HFF-Myc (cell line): ENCODE measurements around the gene TXNDC8.

ENCODE experiments used
- DNase-seq: peaks from one replicate; pipeline ENCODE4 v3.0.0-alpha.2; 2011; ENCODE audit warnings: low read depth; ENCODE audit errors: extremely low read depth
- H3K4me3 ChIP-seq: replicated peaks from 2 replicates; pipeline ENCODE4 v1.5.1; 2011; ENCODE audit warnings: low read depth, mild to moderate bottlenecking, control low read depth, low read length
- TF ChIP-seq, protein P1 (sequence below): IDR thresholded peaks from 2 replicates; pipeline ENCODE4 v1.5.1; 2012; ENCODE audit warnings: mild to moderate bottlenecking, low read depth, low read length, control low read depth; ENCODE audit errors: missing control alignments

TXNDC8 gene

DNA sequence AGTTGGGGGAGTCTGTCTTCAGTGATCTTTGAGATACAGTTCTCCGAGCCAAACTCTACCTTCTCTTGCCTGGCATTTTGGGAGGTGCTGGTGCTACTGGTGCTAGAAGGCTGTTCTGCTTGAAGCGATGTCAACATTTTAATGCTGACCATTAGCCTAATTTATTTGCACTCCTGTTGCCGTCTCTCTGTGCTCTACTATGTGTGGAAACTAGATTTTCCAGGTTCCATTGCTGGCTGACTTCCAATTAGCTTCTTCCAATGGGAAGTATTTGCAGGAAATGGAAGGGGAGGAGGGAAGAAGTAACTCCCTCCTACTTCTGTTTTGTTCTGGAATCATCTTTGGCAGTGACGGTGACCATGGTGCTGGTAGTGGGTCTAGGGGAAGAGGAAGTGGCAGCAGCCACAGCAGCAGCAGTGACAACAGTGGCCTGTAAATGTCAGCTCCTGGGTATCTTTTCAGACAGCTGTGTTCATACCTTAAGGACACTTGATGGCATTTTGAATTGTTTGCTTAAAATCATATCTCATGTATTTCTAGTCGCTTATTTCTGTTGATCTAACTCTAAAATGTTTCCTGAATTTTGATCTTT, 7.9 kb downstream of the TXNDC8 start:
- TF ChIP-seq, protein P1, sequence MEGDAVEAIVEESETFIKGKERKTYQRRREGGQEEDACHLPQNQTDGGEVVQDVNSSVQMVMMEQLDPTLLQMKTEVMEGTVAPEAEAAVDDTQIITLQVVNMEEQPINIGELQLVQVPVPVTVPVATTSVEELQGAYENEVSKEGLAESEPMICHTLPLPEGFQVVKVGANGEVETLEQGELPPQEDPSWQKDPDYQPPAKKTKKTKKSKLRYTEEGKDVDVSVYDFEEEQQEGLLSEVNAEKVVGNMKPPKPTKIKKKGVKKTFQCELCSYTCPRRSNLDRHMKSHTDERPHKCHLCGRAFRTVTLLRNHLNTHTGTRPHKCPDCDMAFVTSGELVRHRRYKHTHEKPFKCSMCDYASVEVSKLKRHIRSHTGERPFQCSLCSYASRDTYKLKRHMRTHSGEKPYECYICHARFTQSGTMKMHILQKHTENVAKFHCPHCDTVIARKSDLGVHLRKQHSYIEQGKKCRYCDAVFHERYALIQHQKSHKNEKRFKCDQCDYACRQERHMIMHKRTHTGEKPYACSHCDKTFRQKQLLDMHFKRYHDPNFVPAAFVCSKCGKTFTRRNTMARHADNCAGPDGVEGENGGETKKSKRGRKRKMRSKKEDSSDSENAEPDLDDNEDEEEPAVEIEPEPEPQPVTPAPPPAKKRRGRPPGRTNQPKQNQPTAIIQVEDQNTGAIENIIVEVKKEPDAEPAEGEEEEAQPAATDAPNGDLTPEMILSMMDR = no peak
- no peak for DNase-seq
- H3K4me3 ChIP-seq = no peak overlapping the region

DNA sequence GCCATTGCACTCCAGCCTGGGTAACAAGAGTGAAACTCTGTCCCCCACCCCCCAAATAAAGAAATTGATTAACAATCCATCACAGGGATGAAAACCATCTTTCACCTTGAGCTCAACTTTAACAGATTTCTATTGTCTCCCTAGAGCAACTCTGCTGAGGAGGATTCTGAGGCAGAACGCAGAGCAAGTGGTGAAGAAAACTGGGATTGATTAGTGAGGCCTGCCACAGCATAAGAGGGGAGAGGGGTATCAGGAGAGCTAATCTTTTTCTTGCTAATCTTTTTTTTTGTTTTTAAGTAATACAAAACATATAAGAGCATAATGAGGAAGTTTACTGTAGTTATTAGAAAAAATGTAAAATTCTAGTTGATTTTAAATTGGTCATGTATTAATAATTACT, 8.9 kb downstream of the TXNDC8 start:
- no peak overlapping the region for H3K4me3 ChIP-seq
- DNase-seq = no peak
- TF ChIP-seq, protein P1 = no peak

DNA sequence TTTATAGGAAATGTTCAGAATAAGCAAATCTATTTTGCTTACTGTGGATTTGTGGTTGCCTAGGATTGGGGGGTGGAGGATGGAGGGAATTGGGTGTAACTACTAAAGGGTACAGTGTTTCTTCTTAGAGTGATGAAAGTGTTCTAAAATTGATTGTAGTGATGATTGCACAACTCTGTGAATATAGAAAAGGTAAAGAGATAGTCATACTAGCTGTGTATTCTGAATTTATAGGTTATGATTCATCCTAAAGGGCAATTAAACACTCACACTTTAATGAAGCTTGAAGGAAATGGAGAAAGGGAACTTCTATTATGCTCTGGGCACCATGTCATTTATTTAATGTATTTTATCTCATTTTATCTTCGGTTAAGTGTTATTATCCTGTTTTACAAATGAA, 9.9 kb downstream of the TXNDC8 start:
- no peak overlapping the region for H3K4me3 ChIP-seq
- TF ChIP-seq, protein P1 = no peak
- no peak for DNase-seq

DNA sequence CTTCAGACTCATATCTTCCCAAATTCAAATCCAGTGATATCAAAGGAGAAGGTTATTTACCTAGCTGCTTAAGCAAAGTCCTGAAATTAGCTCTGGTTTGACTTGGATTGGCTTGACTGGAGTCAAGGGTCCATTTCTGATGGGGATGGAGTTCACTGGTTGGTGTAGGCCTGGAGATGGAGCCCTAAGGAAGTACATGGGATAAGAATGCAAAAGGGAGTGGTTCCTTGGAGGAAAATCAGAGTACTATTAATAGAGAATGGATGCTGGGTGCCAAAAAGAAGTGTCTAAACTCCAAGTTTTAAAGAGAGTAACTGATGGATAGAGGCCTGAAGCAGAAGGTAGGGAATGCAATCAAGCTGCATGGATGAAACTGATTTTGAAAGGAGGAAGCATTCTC, 13.8 kb downstream of the TXNDC8 start:
- no peak for DNase-seq
- TF ChIP-seq, protein P1 = no peak
- H3K4me3 ChIP-seq = no peak overlapping the region

DNA sequence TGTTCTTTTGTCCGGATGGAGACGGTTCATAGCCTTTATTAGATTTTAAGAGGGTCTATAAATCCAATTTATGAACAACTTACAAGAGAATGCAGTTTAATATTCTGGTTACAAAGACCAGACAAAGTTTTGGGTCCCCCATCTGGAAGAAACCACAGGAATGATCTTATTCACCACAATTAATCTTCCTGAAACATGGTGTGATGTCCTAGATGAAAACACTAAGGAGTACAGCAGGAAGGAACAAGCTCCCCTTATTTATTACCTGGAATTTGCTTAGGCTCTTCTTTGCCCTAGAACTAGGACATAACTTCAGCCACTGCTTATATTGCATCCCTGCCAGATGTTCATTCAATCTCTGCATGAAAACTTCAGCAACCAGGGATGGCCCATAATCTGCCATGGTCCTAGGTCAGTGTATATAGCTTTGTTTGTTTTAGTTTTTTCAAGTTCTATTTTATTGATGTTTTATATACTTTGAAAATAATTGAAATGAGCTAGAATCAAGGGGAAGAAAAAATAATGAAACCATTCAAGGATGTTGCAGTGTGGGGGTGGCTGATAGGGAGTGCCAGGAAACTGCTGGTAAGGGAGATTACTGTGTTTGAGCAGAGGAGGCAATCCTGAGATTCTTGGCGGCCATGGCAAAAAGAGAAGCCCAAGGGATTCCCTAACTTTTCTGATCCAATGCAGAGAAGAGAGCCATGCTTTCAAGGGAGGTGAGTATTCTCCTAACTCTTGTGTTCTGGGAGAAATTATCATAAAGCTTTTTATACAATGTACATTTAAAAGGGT, 16.8 kb downstream of the TXNDC8 start:
- TF ChIP-seq, protein P1 = no peak

DNA sequence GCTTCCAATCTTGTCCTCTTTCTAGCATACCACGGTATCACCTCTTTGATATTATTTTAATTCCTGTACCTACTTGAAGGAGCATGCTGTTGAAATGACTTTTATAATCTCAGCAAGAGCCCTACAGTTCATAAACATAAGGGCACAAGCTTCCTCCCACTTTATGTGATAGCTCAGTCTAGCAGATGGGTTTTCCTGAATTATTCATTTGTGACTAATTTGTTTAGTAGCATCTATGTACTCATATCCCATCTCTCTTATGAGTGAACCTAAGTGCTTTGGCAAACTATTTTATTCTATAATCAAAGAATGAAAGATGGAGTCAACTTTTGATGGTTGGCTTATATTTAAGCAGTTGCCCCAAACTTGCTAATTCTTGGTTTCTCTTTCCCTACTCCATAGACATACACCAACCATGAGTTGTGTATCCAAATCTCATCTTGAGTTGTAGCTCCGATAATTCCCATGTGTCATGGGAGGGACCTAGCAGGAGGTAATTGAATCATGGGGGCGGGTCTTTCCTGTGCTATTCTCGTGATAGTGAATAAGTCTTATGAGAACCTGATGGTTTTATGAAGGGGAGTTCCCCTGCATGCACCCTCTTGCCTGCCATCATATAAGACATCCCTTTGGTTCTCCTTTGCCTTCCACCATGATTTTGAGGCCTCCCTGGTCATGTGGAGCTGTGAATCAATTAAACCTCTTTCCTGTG, 17.7 kb downstream of the TXNDC8 start:
- no peak overlapping the region for H3K4me3 ChIP-seq
- no peak for DNase-seq
- TF ChIP-seq, protein P1 = no peak

More for the DNA sequence above, 16.8 kb downstream of the TXNDC8 start:
- H3K4me3 ChIP-seq = no peak overlapping the region
- DNase-seq = no peak
